Choroid plexus epithelial cell (primary cell): ENCODE measurements around the gene AHNAK.

Source experiments
- DNase-seq: peaks from one replicate; pipeline ENCODE4 v3.0.0-alpha.2; 2010; ENCODE audit warnings: low read depth
- H3K4me3 ChIP-seq: 2 replicates; pipeline ENCODE4 v1.5.1; 2011; ENCODE audit warnings: low read depth, mild to moderate bottlenecking, control low read depth, low read length, moderate library complexity
- CTCF ChIP-seq: conservative IDR thresholded peaks from 2 replicates; pipeline ENCODE4 v1.5.1; 2011; ENCODE audit warnings: low read depth, mild to moderate bottlenecking, control low read depth, inconsistent platforms, low read length, moderate library complexity

AHNAK gene

GRCh38 chr11:62461740-62462507 is 84.7 kb downstream of the AHNAK start:
- no peak overlapping the region for H3K4me3 ChIP-seq
- no peak for TF ChIP-seq CTCF
- DNase-seq, result peak; percentile 2

- DNase-seq, result no peak
- TF ChIP-seq CTCF, result no peak
Observed at GRCh38 chr11:62459080-62459479, 87.5 kb downstream of the AHNAK start.

GRCh38 chr11:62458212-62459002 is 88.2 kb downstream of the AHNAK start:
- H3K4me3 ChIP-seq, result no peak overlapping the region
- no peak for TF ChIP-seq CTCF
- DNase-seq, result no peak

More at GRCh38 chr11:62459080-62459479, 87.5 kb downstream of the AHNAK start:
- no peak overlapping the region for H3K4me3 ChIP-seq

- TF ChIP-seq CTCF, result no peak
- no peak for DNase-seq
Observed at GRCh38 chr11:62457478-62457877, 89.1 kb downstream of the AHNAK start.

GRCh38 chr11:62456630-62457029 is 90.0 kb downstream of the AHNAK start:
- no peak for DNase-seq
- no peak for TF ChIP-seq CTCF
- H3K4me3 ChIP-seq, result no peak overlapping the region

More at GRCh38 chr11:62457478-62457877, 89.1 kb downstream of the AHNAK start:
- H3K4me3 ChIP-seq, result no peak overlapping the region

- no peak for TF ChIP-seq CTCF
- DNase-seq, result no peak
- no peak overlapping the region for H3K4me3 ChIP-seq
Observed at GRCh38 chr11:62452839-62453468, 93.7 kb downstream of the AHNAK start.
